Brain microvascular endothelial cell (primary cell): ENCODE results near the gene ZMYND19.

Source experiments
- DNase-seq: peaks from one replicate; pipeline ENCODE4 v3.0.0-alpha.2; 2020
- H3K27ac ChIP-seq: fragments of 250-450 bp; sonication (Bioruptor Pico); 2 replicates; pipeline ENCODE4 v1.5.1; 2020; ENCODE audit warnings: mild to moderate bottlenecking, moderate library complexity
- H3K27me3 ChIP-seq: fragments of 250-450 bp; sonication (Bioruptor Pico); replicated peaks from 2 replicates; pipeline ENCODE4 v1.5.1; 2020; ENCODE audit warnings: mild to moderate bottlenecking
- H3K36me3 ChIP-seq: fragments of 250-450 bp; sonication (Bioruptor Pico); replicated peaks from 2 replicates; pipeline ENCODE4 v1.5.1; 2020; ENCODE audit warnings: mild to moderate bottlenecking
- H3K4me3 ChIP-seq: 2 replicates; pipeline ENCODE4 v1.5.1; 2011; ENCODE audit warnings: low read depth, mild to moderate bottlenecking, control low read depth, low read length, moderate library complexity
- in situ Hi-C: cut with HindIII; loops from 2 replicates; pipeline ENCODE4 v1.10.0; 2017; ENCODE audit warnings: low sequenced_read_pairs, low pct_ligation_motif_present
- TF ChIP-seq, protein P1 (sequence below): IDR thresholded peaks from 2 replicates; pipeline ENCODE4 v1.5.1; 2011; ENCODE audit warnings: low read depth, mild to moderate bottlenecking, moderate library complexity, low read length, control low read depth, inconsistent platforms; ENCODE audit errors: missing control alignments

The ZMYND19 gene

DNA sequence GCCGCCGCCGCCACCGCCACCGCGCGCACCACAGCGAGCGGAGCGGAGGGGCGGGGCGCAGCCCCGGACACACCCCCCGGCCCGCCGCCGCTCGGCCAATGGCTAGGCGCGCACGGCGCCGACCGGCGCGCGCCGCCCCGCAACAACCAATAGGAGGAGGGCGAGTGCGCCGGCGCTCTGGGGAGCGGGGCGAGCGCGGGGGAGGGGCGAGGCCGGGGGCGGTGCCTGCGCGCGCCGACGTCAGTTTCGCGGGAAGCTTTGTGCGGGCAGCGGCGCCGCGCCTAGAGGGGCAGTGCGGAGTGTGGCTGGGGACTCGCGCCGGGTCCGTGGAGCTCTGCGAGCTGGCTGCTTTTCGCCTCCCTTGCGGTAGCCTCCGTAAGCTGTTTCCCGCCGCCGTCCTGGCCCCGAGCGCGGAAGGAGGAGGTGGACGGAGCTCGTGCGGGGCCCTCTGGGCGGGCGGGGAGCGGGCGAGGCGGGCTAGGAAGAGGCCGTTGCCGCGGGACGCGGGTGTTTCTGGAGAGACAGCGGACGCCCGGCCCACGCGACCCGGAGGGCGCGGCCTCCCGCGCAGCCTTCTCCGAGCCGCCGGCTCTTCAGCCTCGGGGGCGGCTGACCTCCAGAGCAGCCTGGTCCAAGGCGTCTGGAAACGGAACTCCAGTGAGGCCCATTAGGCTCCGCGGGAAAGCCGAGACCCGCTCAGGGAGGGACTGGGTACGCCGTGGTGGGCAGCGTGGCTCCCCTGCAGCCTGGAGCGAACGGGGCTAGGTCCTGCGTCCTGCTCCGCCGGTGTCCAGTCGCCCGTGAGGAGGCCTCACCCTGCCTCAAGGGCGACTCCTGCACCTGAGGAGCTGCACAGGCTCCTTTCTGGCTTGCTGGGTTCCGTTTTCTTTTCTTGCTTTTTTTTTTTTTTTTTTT lies at the start of gene ZMYND19:
Gene ZMYND19, minus strand, starts transcription at position 44 of the 915 bp plus-strand sequence. CDS start 249 bp downstream, outside the sequence.
- in situ Hi-C loops, result no loop called here
- peak; percentile 56 for DNase-seq
- H3K27ac ChIP-seq, result no peak within 1 kb of the TSS
- no peaks in the 10 kb centered on the region for H3K27me3 ChIP-seq
- peaks cover 16% of the 10 kb centered on the region for H3K36me3 ChIP-seq
- TF ChIP-seq, protein P1, sequence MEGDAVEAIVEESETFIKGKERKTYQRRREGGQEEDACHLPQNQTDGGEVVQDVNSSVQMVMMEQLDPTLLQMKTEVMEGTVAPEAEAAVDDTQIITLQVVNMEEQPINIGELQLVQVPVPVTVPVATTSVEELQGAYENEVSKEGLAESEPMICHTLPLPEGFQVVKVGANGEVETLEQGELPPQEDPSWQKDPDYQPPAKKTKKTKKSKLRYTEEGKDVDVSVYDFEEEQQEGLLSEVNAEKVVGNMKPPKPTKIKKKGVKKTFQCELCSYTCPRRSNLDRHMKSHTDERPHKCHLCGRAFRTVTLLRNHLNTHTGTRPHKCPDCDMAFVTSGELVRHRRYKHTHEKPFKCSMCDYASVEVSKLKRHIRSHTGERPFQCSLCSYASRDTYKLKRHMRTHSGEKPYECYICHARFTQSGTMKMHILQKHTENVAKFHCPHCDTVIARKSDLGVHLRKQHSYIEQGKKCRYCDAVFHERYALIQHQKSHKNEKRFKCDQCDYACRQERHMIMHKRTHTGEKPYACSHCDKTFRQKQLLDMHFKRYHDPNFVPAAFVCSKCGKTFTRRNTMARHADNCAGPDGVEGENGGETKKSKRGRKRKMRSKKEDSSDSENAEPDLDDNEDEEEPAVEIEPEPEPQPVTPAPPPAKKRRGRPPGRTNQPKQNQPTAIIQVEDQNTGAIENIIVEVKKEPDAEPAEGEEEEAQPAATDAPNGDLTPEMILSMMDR, result no peak
- H3K4me3 ChIP-seq, result peak within 1 kb of the TSS; percentile 75

DNA sequence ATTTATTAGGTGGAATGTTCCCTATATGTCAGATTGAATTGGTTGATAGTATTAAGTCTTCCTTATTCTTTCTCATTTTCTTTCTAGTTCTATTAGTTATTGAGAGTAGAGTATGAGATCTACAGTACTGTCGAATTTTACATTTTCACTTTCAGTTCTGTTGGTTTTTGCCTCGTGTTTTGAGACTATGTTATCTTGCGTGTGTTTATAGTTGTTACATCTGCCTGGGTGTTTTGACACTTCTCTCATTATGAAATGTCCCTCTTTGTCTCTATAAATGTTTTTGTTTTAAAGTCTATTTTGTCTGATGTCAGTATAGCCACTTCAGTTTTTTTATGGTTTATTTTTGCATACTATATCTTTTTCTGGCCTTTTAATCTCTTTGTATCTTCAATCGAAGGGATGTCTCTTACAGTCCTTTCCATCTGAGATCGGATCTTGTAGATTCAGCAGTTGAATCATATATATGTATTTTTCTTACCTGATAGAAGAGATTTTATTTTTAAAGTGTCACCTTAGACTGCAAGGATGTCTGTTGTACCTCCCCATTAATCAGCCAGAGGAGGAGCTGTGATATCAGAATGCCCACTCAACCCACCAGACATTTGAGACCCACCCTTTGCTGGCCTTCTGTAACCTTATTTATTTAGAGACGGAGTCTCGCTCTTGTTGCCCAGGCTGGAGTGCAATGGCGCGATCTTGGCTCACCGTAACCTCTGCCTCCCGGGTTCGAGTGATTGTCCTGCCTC lies 49.2 kb upstream of the ZMYND19 start:
- TF ChIP-seq, protein P1, result no peak
- H3K27me3 ChIP-seq, result no peaks in the 10 kb centered on the region
- peaks cover 3% of the 10 kb centered on the region for H3K36me3 ChIP-seq
- no peak overlapping the region for H3K27ac ChIP-seq
- no peak overlapping the region for H3K4me3 ChIP-seq
- DNase-seq, result no peak
- in situ Hi-C loops, result no loop called here

DNA sequence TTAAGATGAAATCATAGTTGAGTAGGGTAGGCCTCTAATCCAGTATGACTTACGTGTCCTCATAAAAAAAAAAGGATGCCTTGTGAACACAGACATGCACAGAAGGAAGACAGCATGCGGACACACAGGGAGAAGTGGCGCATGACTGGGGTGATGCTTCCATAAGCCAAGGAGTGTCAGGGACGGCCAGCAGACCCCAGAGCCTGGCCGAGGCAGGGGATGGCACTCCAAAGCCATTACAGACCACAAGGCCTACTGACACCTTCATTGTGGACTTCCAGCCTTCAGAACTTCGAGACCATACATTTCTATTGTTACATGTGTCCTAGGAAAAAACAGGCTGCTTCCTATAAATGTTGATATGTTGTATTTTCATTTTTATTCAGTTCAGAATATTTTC lies 48.4 kb upstream of the ZMYND19 start:
- in situ Hi-C loops, result no loop called here
- H3K36me3 ChIP-seq, result no peaks in the 10 kb centered on the region
- TF ChIP-seq, protein P1, result no peak
- H3K27ac ChIP-seq, result no peak overlapping the region
- no peaks in the 10 kb centered on the region for H3K27me3 ChIP-seq
- no peak overlapping the region for H3K4me3 ChIP-seq
- DNase-seq, result no peak

DNA sequence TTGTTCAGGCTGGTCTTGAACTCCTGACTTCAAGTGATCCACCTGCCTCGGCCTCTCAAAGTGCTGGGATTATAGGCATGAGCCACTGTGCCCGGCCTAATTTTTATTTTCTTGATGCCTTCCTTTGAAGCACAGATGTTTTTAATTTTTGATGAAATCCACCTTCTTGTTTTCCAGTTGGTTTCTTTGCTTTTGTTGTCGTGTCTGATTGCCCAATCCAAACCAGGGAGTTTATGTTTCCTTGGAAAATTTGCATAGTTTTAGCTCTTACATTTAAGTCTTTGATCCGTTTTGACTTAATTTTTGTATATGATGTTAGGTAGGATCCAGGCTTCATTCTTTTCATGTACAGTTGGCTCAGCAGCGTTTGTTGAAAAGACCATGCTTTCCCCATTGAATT lies 43.7 kb upstream of the ZMYND19 start:
- in situ Hi-C loops, result no loop called here
- Histone ChIP-seq H3K36me3 (no peaks in the 10 kb centered on the region), H3K4me3 (no peak overlapping the region), H3K27me3 (no peaks in the 10 kb centered on the region), H3K27ac (no peak overlapping the region)
- no peak for DNase-seq
- TF ChIP-seq, protein P1, result no peak

DNA sequence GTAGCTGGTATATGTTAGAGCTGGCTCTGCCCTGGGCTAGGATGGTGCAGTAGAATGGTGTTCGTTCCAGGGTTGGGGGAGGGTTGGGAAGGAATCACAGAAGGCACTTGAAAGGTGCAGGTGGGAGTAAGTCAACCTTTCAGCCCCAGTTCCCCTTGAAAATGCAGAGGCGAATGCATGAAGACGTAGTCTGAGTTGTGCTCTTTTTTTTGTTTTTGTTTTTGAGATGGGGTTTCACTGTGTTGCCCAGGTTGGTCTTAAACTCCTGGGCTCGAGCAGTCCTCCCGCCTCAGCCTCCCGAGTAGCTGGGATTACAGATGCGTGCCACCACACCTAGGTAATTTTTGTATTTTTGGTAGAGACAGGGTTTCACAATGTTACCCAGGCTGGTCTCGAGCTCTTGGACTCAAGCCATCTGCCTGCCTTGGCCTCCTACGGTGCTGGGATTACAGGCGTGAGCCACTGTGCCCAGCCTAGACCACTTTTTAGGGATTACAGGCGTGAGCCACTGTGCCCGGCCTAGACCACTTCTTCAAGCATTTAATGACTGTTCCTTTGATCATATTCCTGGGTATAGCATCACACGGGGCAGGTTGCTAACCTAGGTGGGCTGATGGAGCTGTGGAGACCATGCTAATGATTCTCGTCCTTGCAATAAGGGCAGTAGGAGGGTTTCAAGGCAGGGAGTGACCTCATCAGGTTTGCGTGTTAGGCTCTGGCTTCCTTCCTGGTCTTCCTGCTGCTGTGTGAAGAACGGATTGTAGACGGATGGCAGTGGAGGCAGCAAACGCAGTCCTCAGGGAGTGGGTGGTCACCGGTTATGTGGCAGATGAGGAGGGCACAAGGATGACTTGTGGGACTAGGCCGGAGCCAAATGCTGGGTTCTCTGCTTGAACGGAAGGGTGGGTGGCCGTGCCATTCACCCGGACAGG lies 42.2 kb upstream of the ZMYND19 start:
- Histone ChIP-seq H3K4me3 (no peak overlapping the region), H3K27ac (no peak overlapping the region), H3K36me3 (no peaks in the 10 kb centered on the region), H3K27me3 (no peaks in the 10 kb centered on the region)
- no peak for DNase-seq
- in situ Hi-C loops, result no loop called here
- TF ChIP-seq, protein P1, result no peak
